Subcutaneous abdominal adipose tissue (tissue), 5 donors: ENCODE results near the gene SPECC1L.

ENCODE experiments used
- H3K27ac ChIP-seq: one replicate; pipeline ENCODE4 v1.7.0; 2013; ENCODE audit warnings: low read depth, mild to moderate bottlenecking, inconsistent platforms, low read length, moderate library complexity
- H3K27me3 ChIP-seq, 5 donors: one replicate each; pipeline ENCODE4 v1.7.0; 2013; ENCODE audit warnings: low read length in 5 of 5, inconsistent platforms in 1 of 5; ENCODE audit not compliant: control insufficient read depth in 5 of 5, insufficient read depth in 4 of 5
- H3K36me3 ChIP-seq, 5 donors: one replicate each; pipeline ENCODE4 v1.7.0; 2013; ENCODE audit warnings: low read length in 5 of 5; ENCODE audit not compliant: control insufficient read depth in 5 of 5, insufficient read depth in 5 of 5
- H3K4me1 ChIP-seq, 5 donors: one replicate each; pipeline ENCODE4 v1.7.0; 2013; ENCODE audit warnings: low read length in 5 of 5, mild to moderate bottlenecking in 3 of 5, moderate library complexity in 1 of 5; ENCODE audit not compliant: control insufficient read depth in 5 of 5, insufficient read depth in 5 of 5
- H3K4me3 ChIP-seq, 5 donors: one replicate each; pipeline ENCODE4 v1.7.0; 2013; ENCODE audit warnings: low read length in 5 of 5, low read depth in 1 of 5
- H3K9ac ChIP-seq, 5 donors: one replicate each; pipeline ENCODE4 v1.7.0; 2013; ENCODE audit warnings: low read length in 5 of 5, mild to moderate bottlenecking in 4 of 5, moderate library complexity in 3 of 5
- H3K9me3 ChIP-seq, 5 donors: one replicate each; pipeline ENCODE4 v1.7.0; 2013; ENCODE audit warnings: low read length in 5 of 5; ENCODE audit not compliant: control insufficient read depth in 5 of 5
- donor health status: healthy.
- donor health status: healthy.
- donor health status: healthy.
- donor health status: healthy.
- donor health status: healthy.

SPECC1L gene

GRCh38 chr22:24367841-24368240 is 97.2 kb downstream of the SPECC1L start:
- Histone ChIP-seq H3K36me3 (peaks cover 27 to 70% (median 44%) of the 10 kb centered on the region in 5 donors), H3K27ac (no peak overlapping the region), H3K27me3 (no peaks in the 10 kb centered on the region)

GRCh38 chr22:24370401-24370800 is 99.8 kb downstream of the SPECC1L start:
- Histone ChIP-seq H3K9ac (no peak overlapping the region), H3K4me1 (peaks cover 0 to 18% (median 0%) of the 10 kb centered on the region in 5 donors), H3K27ac (no peak overlapping the region), H3K9me3 (no peaks in the 10 kb centered on the region), H3K4me3 (no peak overlapping the region), H3K27me3 (no peaks in the 10 kb centered on the region), H3K36me3 (peaks cover 24 to 51% (median 30%) of the 10 kb centered on the region in 5 donors)

More at GRCh38 chr22:24367841-24368240, 97.2 kb downstream of the SPECC1L start:
- no peak overlapping the region for H3K4me3 ChIP-seq
- peaks cover 0 to 23% (median 0%) of the 10 kb centered on the region in 5 donors for H3K4me1 ChIP-seq
- H3K9me3 ChIP-seq = no peaks in the 10 kb centered on the region
- H3K9ac ChIP-seq = peak overlapping the region in 1 of 5 donors; percentile 25

GRCh38 chr22:24376002-24376401 is 105.4 kb downstream of the SPECC1L start:
- no peak overlapping the region for H3K4me3 ChIP-seq
- H3K36me3 ChIP-seq = peaks cover 18 to 39% (median 20%) of the 10 kb centered on the region in 5 donors
- no peaks in the 10 kb centered on the region for H3K4me1 ChIP-seq
- H3K27ac ChIP-seq = no peak overlapping the region
- H3K27me3 ChIP-seq = no peaks in the 10 kb centered on the region
- no peaks in the 10 kb centered on the region for H3K9me3 ChIP-seq
- H3K9ac ChIP-seq = no peak overlapping the region

- Histone ChIP-seq H3K9ac (no peak overlapping the region), H3K4me3 (no peak overlapping the region), H3K4me1 (no peaks in the 10 kb centered on the region), H3K9me3 (no peaks in the 10 kb centered on the region), H3K27ac (no peak overlapping the region), H3K27me3 (no peaks in the 10 kb centered on the region), H3K36me3 (peaks cover 14 to 34% (median 17%) of the 10 kb centered on the region in 5 donors)
Observed at GRCh38 chr22:24376586-24376985, 106.0 kb downstream of the SPECC1L start.

GRCh38 chr22:24379536-24379935 is 108.9 kb downstream of the SPECC1L start:
- no peaks in the 10 kb centered on the region for H3K27me3 ChIP-seq
- H3K4me3 ChIP-seq = no peak overlapping the region
- H3K27ac ChIP-seq = no peak overlapping the region
- no peaks in the 10 kb centered on the region for H3K4me1 ChIP-seq
- no peaks in the 10 kb centered on the region for H3K9me3 ChIP-seq
- no peak overlapping the region for H3K9ac ChIP-seq
- peaks cover 10 to 27% (median 17%) of the 10 kb centered on the region in 5 donors for H3K36me3 ChIP-seq

- no peaks in the 10 kb centered on the region for H3K9me3 ChIP-seq
Observed at GRCh38 chr22:24380220-24380904, 109.7 kb downstream of the SPECC1L start.

GRCh38 chr22:24380905-24381230 is 110.2 kb downstream of the SPECC1L start:
- H3K27me3 ChIP-seq = no peaks in the 10 kb centered on the region
- no peaks in the 10 kb centered on the region for H3K4me1 ChIP-seq
- H3K36me3 ChIP-seq = peaks cover 10 to 29% (median 18%) of the 10 kb centered on the region in 5 donors
- no peak overlapping the region for H3K9ac ChIP-seq
- no peak overlapping the region for H3K4me3 ChIP-seq
- no peak overlapping the region for H3K27ac ChIP-seq
- H3K9me3 ChIP-seq = no peaks in the 10 kb centered on the region

More at GRCh38 chr22:24380220-24380904, 109.7 kb downstream of the SPECC1L start:
- Histone ChIP-seq H3K27ac (no peak overlapping the region), H3K4me3 (no peak overlapping the region), H3K4me1 (no peaks in the 10 kb centered on the region), H3K36me3 (peaks cover 10 to 27% (median 17%) of the 10 kb centered on the region in 5 donors), H3K9ac (no peak overlapping the region), H3K27me3 (no peaks in the 10 kb centered on the region)

- Histone ChIP-seq H3K4me3 (no peak overlapping the region), H3K27ac (no peak overlapping the region), H3K9ac (no peak overlapping the region), H3K9me3 (no peaks in the 10 kb centered on the region), H3K27me3 (no peaks in the 10 kb centered on the region), H3K4me1 (no peaks in the 10 kb centered on the region), H3K36me3 (peaks cover 5 to 17% (median 8%) of the 10 kb centered on the region in 5 donors)
Observed at GRCh38 chr22:24383061-24383460, 112.4 kb downstream of the SPECC1L start.

- Histone ChIP-seq H3K4me1 (peaks cover 0 to under 1% (median 0%) of the 10 kb centered on the region in 5 donors), H3K27ac (no peak overlapping the region), H3K4me3 (no peak overlapping the region), H3K9ac (no peak overlapping the region), H3K36me3 (peaks cover 3 to 14% (median 7%) of the 10 kb centered on the region in 5 donors), H3K9me3 (no peaks in the 10 kb centered on the region), H3K27me3 (no peaks in the 10 kb centered on the region)
Observed at GRCh38 chr22:24384131-24384530, 113.5 kb downstream of the SPECC1L start.

- Histone ChIP-seq H3K4me3 (no peak overlapping the region), H3K36me3 (peaks cover 0 to 4% (median 0%) of the 10 kb centered on the region in 5 donors), H3K9me3 (no peaks in the 10 kb centered on the region), H3K9ac (no peak overlapping the region), H3K27ac (no peak overlapping the region), H3K4me1 (peaks cover 2 to 26% (median 22%) of the 10 kb centered on the region in 5 donors), H3K27me3 (no peaks in the 10 kb centered on the region)
Observed at GRCh38 chr22:24386937-24387471, 116.4 kb downstream of the SPECC1L start.
